Measurements from ENCODE around the gene RRAGC.

- TF ChIP-seq POLR2AphosphoS5 (IDR thresholded peaks at IDR 0.05; ENCODE audit: low read depth) = no peak
- no peak for TF ChIP-seq CTCF (IDR thresholded peaks at IDR 0.05; ENCODE audit: insufficient read depth, low read length)
Measured at GRCh38 chr1:38867208-38867607, 7.6 kb upstream of the RRAGC start.
